SK-N-SH (cell line): Measurements from ENCODE around the gene SETD7. TPM values are rescaled to one million over a fixed set of nuclear protein-coding genes. Genes with fewer than 3 reads are reported as not detected.

Experiments used
- CTCF ChIA-PET: fragments of 300-600, 350-600 bp; formaldehyde crosslinking; extraction: SDS; loops from one replicate; lab custom pipeline; 2021; lab: Yijun Ruan, JAX
- POLR2A ChIA-PET: fragments of 350-600 bp; sonication (Branson Sonifier 250); formaldehyde crosslinking; extraction: SDS; loops from one replicate; lab custom pipeline; 2020; ENCODE audit warnings: antibody characterized with exemption, inconsistent platforms; lab: Yijun Ruan, JAX
- DNase-seq: peaks from one replicate; pipeline ENCODE4 v3.0.0; 2012
- H2AFZ ChIP-seq: fragments of 200-600 bp; sonication (generic); 2 replicates; pipeline ENCODE4 v1.8.1; 2016; ENCODE audit warnings: antibody characterized with exemption, mild to moderate bottlenecking, low read depth
- H3F3A ChIP-seq: fragments of 200-600 bp; sonication (generic); replicated peaks from 2 replicates; pipeline ENCODE3; 2016; ENCODE audit warnings: antibody characterized with exemption, mild to moderate bottlenecking; ENCODE audit not compliant: insufficient read depth
- H3K27ac ChIP-seq, 2 experiments: fragments of 200-500 bp in 1 of 2; fragments of 200-600 bp in 1 of 2; sonication (Bioruptor generic) in 1 of 2; sonication (generic), shearing (Covaris generic) in 1 of 2; 2 replicates each; pipeline versions ENCODE4 v1.5.1 to v1.6.1; 2014 to 2016; ENCODE audit warnings: low read depth in 2 of 2, inconsistent platforms in 1 of 2, low read length in 1 of 2, mild to moderate bottlenecking in 1 of 2, mixed read lengths in 1 of 2
- H3K27me3 ChIP-seq: fragments of 200-600 bp; sonication (generic), shearing (Covaris generic); 2 replicates; pipeline ENCODE4 v1.6.1; 2016; ENCODE audit warnings: mixed run types; ENCODE audit not compliant: insufficient read depth
- H3K36me3 ChIP-seq, 2 experiments: fragments of 200-500 bp in 1 of 2; fragments of 200-600 bp in 1 of 2; sonication (Bioruptor generic) in 1 of 2; sonication (generic) in 1 of 2; replicated peaks in 1 of 2; 2 replicates each; pipeline versions ENCODE3 to v1.5.1; 2014 to 2016; ENCODE audit warnings: low read length in 1 of 2, mild to moderate bottlenecking in 1 of 2; ENCODE audit not compliant: insufficient read depth in 2 of 2, control insufficient read depth in 1 of 2
- H3K4me1 ChIP-seq, 2 experiments: fragments of 200-500 bp in 1 of 2; fragments of 200-600 bp in 1 of 2; sonication (Bioruptor generic) in 1 of 2; sonication (generic), shearing (Covaris generic) in 1 of 2; 2 replicates each; pipeline versions ENCODE4 v1.5.1 to v1.6.1; 2014 to 2016; ENCODE audit warnings: low read depth in 1 of 2, low read length in 1 of 2, mixed run types in 1 of 2; ENCODE audit not compliant: insufficient read depth in 2 of 2, control insufficient read depth in 1 of 2
- H3K4me2 ChIP-seq: fragments of 200-600 bp; sonication (generic), shearing (Covaris generic); 2 replicates; pipeline ENCODE4 v1.6.1; 2017; ENCODE audit warnings: mixed run types
- H3K4me3 ChIP-seq, 2 experiments: fragments of 200-500 bp in 1 of 2; fragments of 200-600 bp in 1 of 2; sonication (Bioruptor generic) in 1 of 2; sonication (generic), shearing (Covaris generic) in 1 of 2; 2 replicates each; pipeline versions ENCODE4 v1.5.1 to v1.8.1; 2014 to 2016; ENCODE audit warnings: low read depth in 2 of 2, inconsistent platforms in 1 of 2, low read length in 1 of 2, mild to moderate bottlenecking in 1 of 2, mixed read lengths in 1 of 2, moderate library complexity in 1 of 2
- H3K79me2 ChIP-seq: fragments of 200-600 bp; sonication (generic); 2 replicates; pipeline ENCODE4 v1.8.1; 2017; ENCODE audit warnings: mild to moderate bottlenecking; ENCODE audit not compliant: insufficient read depth
- H3K9ac ChIP-seq: fragments of 200-600 bp; sonication (generic); 2 replicates; pipeline ENCODE4 v1.6.1; 2017; ENCODE audit warnings: mixed run types
- H3K9me2 ChIP-seq: fragments of 200-600 bp; sonication (generic); 2 replicates; pipeline ENCODE4 v1.6.1; 2017; ENCODE audit warnings: mixed run types
- H3K9me3 ChIP-seq: fragments of 200-600 bp; sonication (generic); 2 replicates; pipeline ENCODE4 v1.6.1; 2017; ENCODE audit warnings: mixed run types, mild to moderate bottlenecking, moderate library complexity
- H4K20me1 ChIP-seq: fragments of 200-600 bp; sonication (generic); 2 replicates; pipeline ENCODE4 v1.6.1; 2017; ENCODE audit warnings: mild to moderate bottlenecking, mixed run types; ENCODE audit not compliant: insufficient read depth
- CHD2 ChIP-seq: fragments of 150-350 bp; IDR thresholded peaks from 2 replicates; pipeline ENCODE4 v1.6.1; 2018; ENCODE audit warnings: low read length; ENCODE audit not compliant: partially characterized antibody
- CTCF ChIP-seq: fragments of 200-600 bp; sonication (generic); IDR thresholded peaks from 2 replicates; pipeline ENCODE4 v1.6.1; 2017; ENCODE audit warnings: antibody characterized with exemption, mild to moderate bottlenecking, moderate library complexity
- EZH2phosphoT487 ChIP-seq: fragments of 200-600 bp; sonication (generic); IDR thresholded peaks from 2 replicates; pipeline ENCODE4 v1.6.1; 2017; ENCODE audit warnings: low read depth, mixed run types, mild to moderate bottlenecking, antibody characterized with exemption, moderate library complexity, borderline replicate concordance
- FOXM1 ChIP-seq: IDR thresholded peaks from 2 replicates; pipeline ENCODE4 v1.4.0; 2012; ENCODE audit warnings: low read depth, mild to moderate bottlenecking
- GABPA ChIP-seq: IDR thresholded peaks from 2 replicates; pipeline ENCODE4 v1.4.0; 2012; ENCODE audit warnings: low read depth, mild to moderate bottlenecking
- GATA2 ChIP-seq: sonication (generic); formaldehyde crosslinking; IDR thresholded peaks from 2 replicates; pipeline ENCODE4 v1.5.0; 2020; ENCODE audit warnings: mild to moderate bottlenecking, missing genetic modification reagents
- MAX ChIP-seq: IDR thresholded peaks from 2 replicates; pipeline ENCODE4 v1.4.0; 2012; ENCODE audit warnings: low read depth
- NFIC ChIP-seq: IDR thresholded peaks from 2 replicates; pipeline ENCODE4 v1.4.0; 2012; ENCODE audit warnings: borderline replicate concordance
- RAD21 ChIP-seq: IDR thresholded peaks from 2 replicates; pipeline ENCODE4 v1.6.1; 2012; ENCODE audit warnings: mild to moderate bottlenecking, low read length
- RCOR1 ChIP-seq: fragments of 150-350 bp; IDR thresholded peaks from 2 replicates; pipeline ENCODE4 v1.6.1; 2017; ENCODE audit warnings: antibody characterized with exemption, low read length
- SIN3A ChIP-seq: IDR thresholded peaks from 2 replicates; pipeline ENCODE4 v1.6.1; 2012; ENCODE audit warnings: low read depth, mild to moderate bottlenecking, low read length, moderate library complexity, borderline replicate concordance
- TCF12 ChIP-seq: IDR thresholded peaks from 2 replicates; pipeline ENCODE4 v1.4.0; 2012
- YY1 ChIP-seq: IDR thresholded peaks from 2 replicates; pipeline ENCODE4 v1.4.0; 2012; ENCODE audit warnings: low read depth, mild to moderate bottlenecking
- WGBS: methylation state at CpG from one replicate; pipeline ENCODE4 v1.1.6; 2017; ENCODE audit warnings: low lambda C conversion rate; 5-methylcytosine and 5-hydroxymethylcytosine counted together
- polyA plus RNA-seq, 3 experiments: library from polyadenylated mRNA; depleted of rRNA; stranded (reverse); fragments of >200 nt; gene quantifications; 2 replicates each; pipeline ENCODE4 v1.2.3, GENCODE V29; 2012
- TF ChIP-seq, protein P1 (sequence below): IDR thresholded peaks from 2 replicates; pipeline ENCODE4 v1.4.0; 2012; ENCODE audit warnings: low read depth, borderline replicate concordance
- TF ChIP-seq, protein P2 (sequence below): fragments of 150-350 bp; IDR thresholded peaks from 2 replicates; pipeline ENCODE4 v1.6.1; 2016; ENCODE audit warnings: mild to moderate bottlenecking, low read depth, low read length

SETD7 gene
- polyA plus RNA-seq, 1 of the 3 experiments (the other 2 are of a cell fraction): 5.0 TPM

DNA sequence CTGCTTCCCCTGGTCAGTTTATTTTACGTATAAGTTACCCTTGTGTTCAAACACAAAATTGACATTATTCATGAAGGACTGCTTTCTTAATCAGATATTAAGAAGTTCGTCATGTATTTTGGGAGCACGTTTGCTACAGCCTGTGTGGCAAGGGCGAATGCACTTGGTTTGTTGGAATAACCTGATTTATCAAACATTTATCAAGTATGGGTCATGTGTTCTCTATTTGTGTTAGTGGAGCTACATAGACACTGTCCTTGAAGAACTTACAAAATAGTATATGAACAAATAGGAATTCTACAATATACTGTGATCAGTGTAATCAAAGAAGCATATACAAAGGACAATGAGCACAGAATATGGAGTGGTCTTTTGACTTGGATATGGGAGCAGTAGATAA, 79.7 kb downstream of the SETD7 start:
- TF ChIP-seq EZH2phosphoT487 (no peak), GABPA (no peak), NFIC (no peak), CTCF (no peak), MAX (no peak), GATA2 (CRISPR knock-in tag) (no peak), CHD2 (no peak), FOXM1 (no peak), YY1 (no peak), RCOR1 (no peak), SIN3A (no peak), TCF12 (no peak), RAD21 (no peak)
- TF ChIP-seq, protein P1, sequence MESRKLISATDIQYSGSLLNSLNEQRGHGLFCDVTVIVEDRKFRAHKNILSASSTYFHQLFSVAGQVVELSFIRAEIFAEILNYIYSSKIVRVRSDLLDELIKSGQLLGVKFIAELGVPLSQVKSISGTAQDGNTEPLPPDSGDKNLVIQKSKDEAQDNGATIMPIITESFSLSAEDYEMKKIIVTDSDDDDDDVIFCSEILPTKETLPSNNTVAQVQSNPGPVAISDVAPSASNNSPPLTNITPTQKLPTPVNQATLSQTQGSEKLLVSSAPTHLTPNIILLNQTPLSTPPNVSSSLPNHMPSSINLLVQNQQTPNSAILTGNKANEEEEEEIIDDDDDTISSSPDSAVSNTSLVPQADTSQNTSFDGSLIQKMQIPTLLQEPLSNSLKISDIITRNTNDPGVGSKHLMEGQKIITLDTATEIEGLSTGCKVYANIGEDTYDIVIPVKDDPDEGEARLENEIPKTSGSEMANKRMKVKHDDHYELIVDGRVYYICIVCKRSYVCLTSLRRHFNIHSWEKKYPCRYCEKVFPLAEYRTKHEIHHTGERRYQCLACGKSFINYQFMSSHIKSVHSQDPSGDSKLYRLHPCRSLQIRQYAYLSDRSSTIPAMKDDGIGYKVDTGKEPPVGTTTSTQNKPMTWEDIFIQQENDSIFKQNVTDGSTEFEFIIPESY: no peak
- TF ChIP-seq, protein P2, sequence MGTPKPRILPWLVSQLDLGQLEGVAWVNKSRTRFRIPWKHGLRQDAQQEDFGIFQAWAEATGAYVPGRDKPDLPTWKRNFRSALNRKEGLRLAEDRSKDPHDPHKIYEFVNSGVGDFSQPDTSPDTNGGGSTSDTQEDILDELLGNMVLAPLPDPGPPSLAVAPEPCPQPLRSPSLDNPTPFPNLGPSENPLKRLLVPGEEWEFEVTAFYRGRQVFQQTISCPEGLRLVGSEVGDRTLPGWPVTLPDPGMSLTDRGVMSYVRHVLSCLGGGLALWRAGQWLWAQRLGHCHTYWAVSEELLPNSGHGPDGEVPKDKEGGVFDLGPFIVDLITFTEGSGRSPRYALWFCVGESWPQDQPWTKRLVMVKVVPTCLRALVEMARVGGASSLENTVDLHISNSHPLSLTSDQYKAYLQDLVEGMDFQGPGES: no peak
- Histone ChIP-seq H3K36me3 (peaks cover 14 to 27% of the 10 kb centered on the region in 2 experiments), H3K27me3 (no peaks in the 10 kb centered on the region), H3K27ac (no peak overlapping the region), H2AFZ (no peak overlapping the region), H3K9ac (no peak overlapping the region), H4K20me1 (no peaks in the 10 kb centered on the region), H3F3A (peaks cover 7% of the 10 kb centered on the region), H3K4me3 (no peak overlapping the region), H3K9me2 (no peaks in the 10 kb centered on the region), H3K4me1 (no peaks in the 10 kb centered on the region), H3K79me2 (no peaks in the 10 kb centered on the region; the same call in 1 of the 2 replicates), H3K9me3 (no peaks in the 10 kb centered on the region; the same call in 1 of the 2 replicates), H3K4me2 (no peak overlapping the region)
- ChIA-PET CTCF (interaction anchor here (2.4 kb wide), 1 partner anchor 21 kb away, joined by 9 read pairs; no protein-coding TSS in a partner anchor), POLR2A (no interaction called here)
- WGBS: 96% methylated on average over 4 of the region's 4 CpGs
- no peak for DNase-seq
